Peyer's patch (tissue), 4 donors: ENCODE data around the gene KLHL29.

Experiments
- POLR2A ChIP-seq, 2 donors: fragments of 450-650 bp; IDR thresholded peaks; one replicate each; pipeline ENCODE4 v1.5.1; 2017; ENCODE audit warnings: antibody characterized with exemption in 2 of 2, mild to moderate bottlenecking in 2 of 2, moderate library complexity in 2 of 2
- TF ChIP-seq, protein P1 (sequence below), 6 experiments: fragments of 450-650 bp in 4 of 6; fragments of 200-600 bp in 2 of 6; sonication (generic) in 1 of 6; IDR thresholded peaks; one replicate each; pipeline ENCODE4 v1.5.1; 2017 to 2019; ENCODE audit warnings: antibody characterized with exemption in 6 of 6, mild to moderate bottlenecking in 3 of 6, moderate library complexity in 1 of 6

DNA sequence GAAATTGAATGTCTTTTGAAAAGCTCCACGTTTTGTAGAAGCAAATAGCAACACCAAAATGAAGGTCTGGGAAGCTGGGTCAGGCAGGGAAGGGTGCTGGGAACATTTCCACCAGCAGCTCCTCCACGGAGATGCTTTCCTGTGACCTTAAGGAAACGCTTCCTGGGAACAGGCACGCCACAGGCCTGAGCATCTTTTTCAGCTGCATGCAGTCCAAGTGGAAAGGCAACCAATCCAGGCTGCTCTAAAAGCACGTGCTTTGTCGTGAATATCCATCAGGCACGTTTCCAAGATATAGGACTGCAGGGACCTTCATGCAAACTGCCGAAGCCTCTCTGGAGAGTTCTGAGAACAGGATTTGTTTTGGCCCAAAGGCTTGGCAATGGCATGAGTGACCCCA, 109.3 kb downstream of the KLHL29 start:
- TF ChIP-seq, protein P1, sequence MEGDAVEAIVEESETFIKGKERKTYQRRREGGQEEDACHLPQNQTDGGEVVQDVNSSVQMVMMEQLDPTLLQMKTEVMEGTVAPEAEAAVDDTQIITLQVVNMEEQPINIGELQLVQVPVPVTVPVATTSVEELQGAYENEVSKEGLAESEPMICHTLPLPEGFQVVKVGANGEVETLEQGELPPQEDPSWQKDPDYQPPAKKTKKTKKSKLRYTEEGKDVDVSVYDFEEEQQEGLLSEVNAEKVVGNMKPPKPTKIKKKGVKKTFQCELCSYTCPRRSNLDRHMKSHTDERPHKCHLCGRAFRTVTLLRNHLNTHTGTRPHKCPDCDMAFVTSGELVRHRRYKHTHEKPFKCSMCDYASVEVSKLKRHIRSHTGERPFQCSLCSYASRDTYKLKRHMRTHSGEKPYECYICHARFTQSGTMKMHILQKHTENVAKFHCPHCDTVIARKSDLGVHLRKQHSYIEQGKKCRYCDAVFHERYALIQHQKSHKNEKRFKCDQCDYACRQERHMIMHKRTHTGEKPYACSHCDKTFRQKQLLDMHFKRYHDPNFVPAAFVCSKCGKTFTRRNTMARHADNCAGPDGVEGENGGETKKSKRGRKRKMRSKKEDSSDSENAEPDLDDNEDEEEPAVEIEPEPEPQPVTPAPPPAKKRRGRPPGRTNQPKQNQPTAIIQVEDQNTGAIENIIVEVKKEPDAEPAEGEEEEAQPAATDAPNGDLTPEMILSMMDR (IDR thresholded peaks at IDR 0.05) = no peak
- no peak for TF ChIP-seq POLR2A (IDR thresholded peaks at IDR 0.05)
